Posterior cingulate gyrus (tissue), 11 donors: ENCODE measurements around the gene SERINC5.
"Not testable (repeated sequence)": the region's sequence is repeated elsewhere in the genome, so short reads cannot be mapped to it uniquely, and the experiment has no call there.

Experiments
- DNase-seq, 10 donors: peaks; one replicate each; pipeline versions ENCODE4 v3.0.0 to v3.0.0-alpha.2; 2020 to 2021; ENCODE audit warnings: mixed read lengths in 3 of 10
- intact Hi-C: fragments of 100-400 bp; cut with DNase I; formaldehyde crosslinking; loops from one replicate; pipeline ENCODE4 v1.15.1; 2023

Gene SERINC5

GRCh38 chr5:80182809-80183580, 72.9 kb downstream of the SERINC5 start:
- intact Hi-C loops, result no loop called here
- peak in 1 of 10 donors; percentile 49 for DNase-seq

GRCh38 chr5:80181618-80182211, 74.1 kb downstream of the SERINC5 start:
- intact Hi-C loops, result no loop called here
- DNase-seq, result no peak

- no peak for DNase-seq
- intact Hi-C loops, result no loop called here
Observed at GRCh38 chr5:80177236-80177635, 78.6 kb downstream of the SERINC5 start.

- intact Hi-C loops, result no loop called here
- DNase-seq, result no peak
Observed at GRCh38 chr5:80175337-80175736, 80.5 kb downstream of the SERINC5 start.

- intact Hi-C loops, result no loop called here
- no peak for DNase-seq
Observed at GRCh38 chr5:80174790-80175189, 81.1 kb downstream of the SERINC5 start.

GRCh38 chr5:80172067-80172695, 83.7 kb downstream of the SERINC5 start:
- intact Hi-C loops, result no loop called here
- DNase-seq, result no peak

GRCh38 chr5:80170117-80170535, 85.7 kb downstream of the SERINC5 start:
- intact Hi-C loops, result no loop called here
- no peak for DNase-seq

GRCh38 chr5:80168388-80169028, 87.3 kb downstream of the SERINC5 start:
- intact Hi-C loops, result no loop called here
- DNase-seq, result no peak

- intact Hi-C loops, result no loop called here
- DNase-seq, result no peak
Observed at GRCh38 chr5:80165452-80165851, 90.4 kb downstream of the SERINC5 start.

GRCh38 chr5:80161165-80161564, 94.7 kb downstream of the SERINC5 start:
- DNase-seq, result no peak
- intact Hi-C loops, result no loop called here

- intact Hi-C loops, result no loop called here
- no peak for DNase-seq
Observed at GRCh38 chr5:80160242-80160641, 95.6 kb downstream of the SERINC5 start.

- intact Hi-C loops, result no loop called here
Observed at GRCh38 chr5:80159133-80159815, 96.6 kb downstream of the SERINC5 start.

GRCh38 chr5:80156156-80156555, 99.7 kb downstream of the SERINC5 start:
- no peak for DNase-seq
- intact Hi-C loops, result no loop called here

More at GRCh38 chr5:80159133-80159815, 96.6 kb downstream of the SERINC5 start:
- no peak for DNase-seq

GRCh38 chr5:80154749-80155148, 101.1 kb downstream of the SERINC5 start:
- no peak for DNase-seq
- intact Hi-C loops, result no loop called here

- intact Hi-C loops, DNase-seq: not testable (repeated sequence)
Observed at GRCh38 chr5:80154289-80154688, 101.6 kb downstream of the SERINC5 start.

GRCh38 chr5:80153586-80154126, 102.2 kb downstream of the SERINC5 start:
- DNase-seq, result peak in 5 of 10 donors; percentile 22 to 91 (median 36)
- intact Hi-C loops, result no loop called here

- DNase-seq, result no peak
- intact Hi-C loops, result no loop called here
Observed at GRCh38 chr5:80152778-80153177, 103.1 kb downstream of the SERINC5 start.

GRCh38 chr5:80151890-80152289, 104.0 kb downstream of the SERINC5 start:
- DNase-seq, result no peak
- intact Hi-C loops, result no loop called here

- no peak for DNase-seq
- intact Hi-C loops, result no loop called here
Observed at GRCh38 chr5:80150731-80151130, 105.1 kb downstream of the SERINC5 start.

- intact Hi-C loops, result no loop called here
- peak in 2 of 10 donors; percentile 20 to 74 for DNase-seq
Observed at GRCh38 chr5:80149161-80149609, 106.7 kb downstream of the SERINC5 start.
